Measurements from ENCODE around the gene GPC6.

GPC6 gene

GRCh38 chr13:93948162-93948922 is 721.7 kb downstream of the GPC6 start:
- H3K4me3 ChIP-seq (ENCODE audit: low read depth, low read length): no peak overlapping the region
- no peak for TF ChIP-seq CTCF (IDR thresholded peaks at IDR 0.05; ENCODE audit: borderline replicate concordance, insufficient read depth, low read depth, low read length)

- no peak for TF ChIP-seq CTCF (IDR thresholded peaks at IDR 0.05; ENCODE audit: borderline replicate concordance, insufficient read depth, low read depth, low read length)
- H3K4me3 ChIP-seq (ENCODE audit: low read depth, low read length): no peak overlapping the region
These were observed 724.5 kb downstream of the GPC6 start for GRCh38 chr13:93951108-93951507.

- no peak for TF ChIP-seq CTCF (IDR thresholded peaks at IDR 0.05; ENCODE audit: borderline replicate concordance, insufficient read depth, low read depth, low read length)
- H3K4me3 ChIP-seq (ENCODE audit: low read depth, low read length): no peak overlapping the region
These were observed 725.3 kb downstream of the GPC6 start for GRCh38 chr13:93951951-93952350.

- no peak for TF ChIP-seq CTCF (IDR thresholded peaks at IDR 0.05; ENCODE audit: borderline replicate concordance, insufficient read depth, low read depth, low read length)
- H3K4me3 ChIP-seq (ENCODE audit: low read depth, low read length): no peak overlapping the region
These were observed 727.2 kb downstream of the GPC6 start for GRCh38 chr13:93953841-93954240.

- no peak overlapping the region for H3K4me3 ChIP-seq (ENCODE audit: low read depth, low read length)
- no peak for TF ChIP-seq CTCF (IDR thresholded peaks at IDR 0.05; ENCODE audit: borderline replicate concordance, insufficient read depth, low read depth, low read length)
These were observed 729.3 kb downstream of the GPC6 start for GRCh38 chr13:93955904-93956303.

GRCh38 chr13:93956426-93956825 is 729.8 kb downstream of the GPC6 start:
- TF ChIP-seq CTCF (IDR thresholded peaks at IDR 0.05; ENCODE audit: borderline replicate concordance, insufficient read depth, low read depth, low read length): no peak
- H3K4me3 ChIP-seq (ENCODE audit: low read depth, low read length): no peak overlapping the region

GRCh38 chr13:93957371-93957770 is 730.8 kb downstream of the GPC6 start:
- no peak for TF ChIP-seq CTCF (IDR thresholded peaks at IDR 0.05; ENCODE audit: borderline replicate concordance, insufficient read depth, low read depth, low read length)
- no peak overlapping the region for H3K4me3 ChIP-seq (ENCODE audit: low read depth, low read length)

All from GM12875 (cell line).